GM19240 (cell line): ENCODE results near the gene MON2.

ENCODE experiments used
- DNase-seq: peaks from one replicate; pipeline ENCODE4 v3.0.0; 2011; ENCODE audit warnings: low spot score; ENCODE audit not compliant: insufficient read length

MON2 gene

GRCh38 chr12:62613081-62613480, 146.5 kb downstream of the MON2 start:
- DNase-seq: no peak

GRCh38 chr12:62618319-62618718, 151.7 kb downstream of the MON2 start:
- no peak for DNase-seq

GRCh38 chr12:62618930-62619329, 152.3 kb downstream of the MON2 start:
- DNase-seq: no peak

GRCh38 chr12:62621101-62621638, 154.5 kb downstream of the MON2 start:
- no peak for DNase-seq

- DNase-seq: no peak
Measured at GRCh38 chr12:62622177-62622576, 155.6 kb downstream of the MON2 start.

GRCh38 chr12:62625228-62625627, 158.6 kb downstream of the MON2 start:
- DNase-seq: no peak

- no peak for DNase-seq
Measured at GRCh38 chr12:62627181-62627580, 160.6 kb downstream of the MON2 start.

- no peak for DNase-seq
Measured at GRCh38 chr12:62629413-62629812, 162.8 kb downstream of the MON2 start.

GRCh38 chr12:62629971-62630739, 163.5 kb downstream of the MON2 start:
- no peak for DNase-seq

- DNase-seq: no peak
Measured at GRCh38 chr12:62631471-62632410, 165.1 kb downstream of the MON2 start.

- no peak for DNase-seq
Measured at GRCh38 chr12:62632411-62632918, 165.8 kb downstream of the MON2 start.

- no peak for DNase-seq
Measured at GRCh38 chr12:62635649-62636048, 169.0 kb downstream of the MON2 start.

GRCh38 chr12:62637679-62638078, 171.1 kb downstream of the MON2 start:
- no peak for DNase-seq

- peak; percentile 47 for DNase-seq
Measured at GRCh38 chr12:62640910-62641448, 174.4 kb downstream of the MON2 start.

GRCh38 chr12:62642486-62642885, 175.9 kb downstream of the MON2 start:
- no peak for DNase-seq

GRCh38 chr12:62643486-62643885, 176.9 kb downstream of the MON2 start:
- DNase-seq: no peak

GRCh38 chr12:62646566-62646965, 179.9 kb downstream of the MON2 start:
- DNase-seq: no peak

GRCh38 chr12:62647586-62647985, 181.0 kb downstream of the MON2 start:
- DNase-seq: no peak

GRCh38 chr12:62649412-62650138, 182.9 kb downstream of the MON2 start:
- DNase-seq: no peak
